ENCODE results near the gene USF1.
"Not testable (repeated sequence)": the region's sequence is repeated elsewhere in the genome, so short reads cannot be mapped to it uniquely, and the experiment has no call there.

Gene USF1

GRCh38 chr1:161069731-161070270 lies 24.0 kb upstream of the USF1 start, which contains the start of gene ARHGAP30:
TSS of gene ARHGAP30 (minus strand) at chr1:161069891. CDS start at chr1:161069624, 267 bp downstream.
- no peaks in the 10 kb centered on the region for H3K4me1 ChIP-seq (ENCODE audit: control insufficient read depth, low read depth, low read length)

GRCh38 chr1:161069241-161069640 lies 23.5 kb upstream of the USF1 start:
- no peak overlapping the region for H3K4ac ChIP-seq (ENCODE audit: low read depth, low read length)
- no peak overlapping the region for H3K9ac ChIP-seq (ENCODE audit: low read length)
- H3K79me1 ChIP-seq (ENCODE audit: low read length), result no peaks in the 10 kb centered on the region
- WGBS (ENCODE audit: extremely low coverage, insufficient coverage, low lambda C conversion rate), result no CpG with 5 or more reads among the region's 9 CpGs
- no peak overlapping the region for H2BK5ac ChIP-seq (ENCODE audit: low read length)
- no peak overlapping the region for H3K4me3 ChIP-seq (ENCODE audit: low read length)
- H2BK120ac ChIP-seq (ENCODE audit: low read depth, low read length), result no peak overlapping the region
- no peaks in the 10 kb centered on the region for H3K27me3 ChIP-seq (ENCODE audit: insufficient read depth, low read length, poor library complexity)
- DNase-seq, result no peak
- peaks cover 1% of the 10 kb centered on the region for H3K4me1 ChIP-seq (ENCODE audit: control insufficient read depth, low read depth, low read length)
- no peak overlapping the region for H4K5ac ChIP-seq (ENCODE audit: low read length)
- no peaks in the 10 kb centered on the region for H3K79me2 ChIP-seq (ENCODE audit: control insufficient read depth, insufficient read depth, low read length)
- no peak overlapping the region for H3K18ac ChIP-seq (ENCODE audit: low read length)
- H2AK5ac ChIP-seq (ENCODE audit: low read length), result no peak overlapping the region
- no peak overlapping the region for H3K23ac ChIP-seq (ENCODE audit: low read length)
- H4K8ac ChIP-seq (ENCODE audit: low read depth, low read length), result no peak overlapping the region
- no peak overlapping the region for H3K56ac ChIP-seq (ENCODE audit: low read length)
- no peak overlapping the region for H3K4me2 ChIP-seq (ENCODE audit: low read length)
- H3K36me3 ChIP-seq (ENCODE audit: control insufficient read depth, insufficient read depth, low read length), result no peaks in the 10 kb centered on the region
- no peak overlapping the region for H2BK15ac ChIP-seq (replicated peaks; ENCODE audit: low read depth)
- no peak overlapping the region for H3K27ac ChIP-seq (ENCODE audit: low read depth, low read length)

More at GRCh38 chr1:161069731-161070270, 24.0 kb upstream of the USF1 start, which contains the start of gene ARHGAP30:
- Histone ChIP-seq H2AK5ac (ENCODE audit: low read length) (no peak within 1 kb of the TSS), H3K79me1 (ENCODE audit: low read length) (no peaks in the 10 kb centered on the region), H4K8ac (ENCODE audit: low read depth, low read length) (no peak within 1 kb of the TSS), H3K79me2 (ENCODE audit: control insufficient read depth, insufficient read depth, low read length) (no peaks in the 10 kb centered on the region), H3K4me3 (ENCODE audit: low read length) (no peak within 1 kb of the TSS), H3K9ac (ENCODE audit: low read length) (no peak within 1 kb of the TSS), H3K56ac (ENCODE audit: low read length) (no peak within 1 kb of the TSS), H2BK5ac (ENCODE audit: low read length) (no peak within 1 kb of the TSS), H3K4me2 (ENCODE audit: low read length) (no peak within 1 kb of the TSS), H2BK120ac (ENCODE audit: low read depth, low read length) (no peak within 1 kb of the TSS), H4K5ac (ENCODE audit: low read length) (no peak within 1 kb of the TSS), H3K18ac (ENCODE audit: low read length) (no peak within 1 kb of the TSS), H3K27ac (ENCODE audit: low read depth, low read length) (no peak within 1 kb of the TSS), H3K27me3 (ENCODE audit: insufficient read depth, low read length, poor library complexity) (no peaks in the 10 kb centered on the region), H3K4ac (ENCODE audit: low read depth, low read length) (no peak within 1 kb of the TSS), H2BK15ac (replicated peaks; ENCODE audit: low read depth) (no peak within 1 kb of the TSS), H3K23ac (ENCODE audit: low read length) (no peak within 1 kb of the TSS), H3K36me3 (ENCODE audit: control insufficient read depth, insufficient read depth, low read length) (no peaks in the 10 kb centered on the region)
- no CpG with 5 or more reads among the region's 9 CpGs for WGBS (ENCODE audit: extremely low coverage, insufficient coverage, low lambda C conversion rate)
- peak; percentile 42 for DNase-seq

- Histone ChIP-seq H3K56ac (ENCODE audit: low read length) (peak overlapping the region; percentile 11), H3K36me3 (ENCODE audit: control insufficient read depth, insufficient read depth, low read length) (no peaks in the 10 kb centered on the region), H2BK5ac (ENCODE audit: low read length) (no peak overlapping the region), H3K79me2 (ENCODE audit: control insufficient read depth, insufficient read depth, low read length) (no peaks in the 10 kb centered on the region), H3K27ac (ENCODE audit: low read depth, low read length) (no peak overlapping the region), H3K4me3 (ENCODE audit: low read length) (no peak overlapping the region), H3K4me1 (ENCODE audit: control insufficient read depth, low read depth, low read length) (peaks cover 3% of the 10 kb centered on the region), H3K4ac (ENCODE audit: low read depth, low read length) (no peak overlapping the region), H3K23ac (ENCODE audit: low read length) (no peak overlapping the region), H3K79me1 (ENCODE audit: low read length) (no peaks in the 10 kb centered on the region), H4K8ac (ENCODE audit: low read depth, low read length) (peak overlapping the region; percentile 87), H2AK5ac (ENCODE audit: low read length) (no peak overlapping the region), H3K9ac (ENCODE audit: low read length) (no peak overlapping the region), H2BK120ac (ENCODE audit: low read depth, low read length) (no peak overlapping the region), H3K27me3 (ENCODE audit: insufficient read depth, low read length, poor library complexity) (no peaks in the 10 kb centered on the region), H4K5ac (ENCODE audit: low read length) (peak overlapping the region; percentile 1), H3K4me2 (ENCODE audit: low read length) (no peak overlapping the region), H2BK15ac (replicated peaks; ENCODE audit: low read depth) (no peak overlapping the region), H3K18ac (ENCODE audit: low read length) (no peak overlapping the region)
- no peak for DNase-seq
- WGBS (ENCODE audit: extremely low coverage, insufficient coverage, low lambda C conversion rate), result no CpG with 5 or more reads among the region's 10 CpGs
These were observed 22.8 kb upstream of the USF1 start for GRCh38 chr1:161068306-161069234.

- Histone ChIP-seq H3K18ac (ENCODE audit: low read length) (no peak overlapping the region), H3K27me3 (ENCODE audit: insufficient read depth, low read length, poor library complexity) (no peaks in the 10 kb centered on the region), H2BK15ac (replicated peaks; ENCODE audit: low read depth) (no peak overlapping the region), H3K4me2 (ENCODE audit: low read length) (no peak overlapping the region), H2BK5ac (ENCODE audit: low read length) (no peak overlapping the region), H3K4me3 (ENCODE audit: low read length) (no peak overlapping the region), H3K79me2 (ENCODE audit: control insufficient read depth, insufficient read depth, low read length) (no peaks in the 10 kb centered on the region), H4K8ac (ENCODE audit: low read depth, low read length) (no peak overlapping the region), H3K79me1 (ENCODE audit: low read length) (no peaks in the 10 kb centered on the region), H2AK5ac (ENCODE audit: low read length) (no peak overlapping the region), H3K27ac (ENCODE audit: low read depth, low read length) (no peak overlapping the region), H3K4ac (ENCODE audit: low read depth, low read length) (no peak overlapping the region), H3K23ac (ENCODE audit: low read length) (no peak overlapping the region), H3K4me1 (ENCODE audit: control insufficient read depth, low read depth, low read length) (peaks cover 3% of the 10 kb centered on the region), H3K56ac (ENCODE audit: low read length) (peak overlapping the region; percentile 49), H2BK120ac (ENCODE audit: low read depth, low read length) (no peak overlapping the region), H3K9ac (ENCODE audit: low read length) (peak overlapping the region; percentile 7), H3K36me3 (ENCODE audit: control insufficient read depth, insufficient read depth, low read length) (no peaks in the 10 kb centered on the region), H4K5ac (ENCODE audit: low read length) (no peak overlapping the region)
- WGBS (ENCODE audit: extremely low coverage, insufficient coverage, low lambda C conversion rate), result no CpG with 5 or more reads among the region's 3 CpGs
- no peak for DNase-seq
These were observed 20.9 kb upstream of the USF1 start for GRCh38 chr1:161066694-161067093.

GRCh38 chr1:161065681-161066080 lies 19.9 kb upstream of the USF1 start:
- H3K9ac ChIP-seq (ENCODE audit: low read length); H3K36me3 ChIP-seq (ENCODE audit: control insufficient read depth, insufficient read depth, low read length); H3K18ac ChIP-seq (ENCODE audit: low read length); H4K8ac ChIP-seq (ENCODE audit: low read depth, low read length); H3K4me2 ChIP-seq (ENCODE audit: low read length); H3K4me1 ChIP-seq (ENCODE audit: control insufficient read depth, low read depth, low read length); DNase-seq; H4K5ac ChIP-seq (ENCODE audit: low read length); H2AK5ac ChIP-seq (ENCODE audit: low read length); H2BK5ac ChIP-seq (ENCODE audit: low read length); H3K79me1 ChIP-seq (ENCODE audit: low read length); H3K4ac ChIP-seq (ENCODE audit: low read depth, low read length); H3K4me3 ChIP-seq (ENCODE audit: low read length); H3K27me3 ChIP-seq (ENCODE audit: insufficient read depth, low read length, poor library complexity); H3K23ac ChIP-seq (ENCODE audit: low read length); H3K56ac ChIP-seq (ENCODE audit: low read length); H3K27ac ChIP-seq (ENCODE audit: low read depth, low read length); H2BK120ac ChIP-seq (ENCODE audit: low read depth, low read length); H2BK15ac ChIP-seq (replicated peaks; ENCODE audit: low read depth); H3K79me2 ChIP-seq (ENCODE audit: control insufficient read depth, insufficient read depth, low read length): not testable (repeated sequence)
- WGBS (ENCODE audit: extremely low coverage, insufficient coverage, low lambda C conversion rate), result no CpG with 5 or more reads among the region's 7 CpGs
